ENCODE data around the gene WDR91. TPM values are rescaled to one million over a fixed set of nuclear protein-coding genes. Genes with fewer than 3 reads are reported as not detected.

Gene WDR91
- total RNA-seq, 1 experiment from 2014 or later = 8.4 TPM

DNA sequence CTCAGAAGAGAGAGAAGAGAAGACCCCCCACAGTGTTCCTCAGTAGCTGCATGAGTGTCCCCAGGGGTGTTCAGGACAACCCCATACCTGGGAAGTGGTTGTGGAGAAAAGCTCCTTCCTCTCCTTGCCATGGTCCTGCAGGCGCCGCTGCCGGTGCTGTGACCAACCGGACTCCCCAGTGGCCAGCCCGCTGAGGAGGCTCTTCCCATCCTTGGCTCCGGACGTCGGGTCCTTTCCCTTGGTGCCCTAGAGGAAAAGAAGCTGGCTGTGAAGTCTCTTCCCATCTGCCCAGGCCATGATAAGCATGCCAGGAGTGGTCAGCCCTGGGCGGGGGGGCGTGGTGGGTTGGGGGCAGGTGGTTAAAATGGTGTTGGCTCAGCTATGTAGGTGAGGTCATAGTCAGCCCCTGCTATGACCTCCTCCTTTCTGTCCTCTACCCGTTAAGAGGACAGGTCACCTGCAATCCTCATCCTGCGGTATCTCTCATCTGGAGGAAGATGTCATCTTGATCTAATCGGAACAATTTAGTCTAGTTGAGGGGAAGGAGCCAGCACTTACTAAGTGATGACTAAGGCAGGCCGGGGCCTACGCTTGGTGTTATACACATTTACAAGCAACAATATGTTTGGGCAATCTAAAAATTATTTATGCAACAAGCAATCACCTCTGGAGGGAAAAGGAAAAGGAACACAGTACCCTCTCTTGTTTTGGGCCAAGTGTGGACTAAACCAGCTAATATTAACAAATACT is 13.2 kb downstream of the WDR91 start:
- no peak for DNase-seq (ENCODE audit: low read depth)

DNA sequence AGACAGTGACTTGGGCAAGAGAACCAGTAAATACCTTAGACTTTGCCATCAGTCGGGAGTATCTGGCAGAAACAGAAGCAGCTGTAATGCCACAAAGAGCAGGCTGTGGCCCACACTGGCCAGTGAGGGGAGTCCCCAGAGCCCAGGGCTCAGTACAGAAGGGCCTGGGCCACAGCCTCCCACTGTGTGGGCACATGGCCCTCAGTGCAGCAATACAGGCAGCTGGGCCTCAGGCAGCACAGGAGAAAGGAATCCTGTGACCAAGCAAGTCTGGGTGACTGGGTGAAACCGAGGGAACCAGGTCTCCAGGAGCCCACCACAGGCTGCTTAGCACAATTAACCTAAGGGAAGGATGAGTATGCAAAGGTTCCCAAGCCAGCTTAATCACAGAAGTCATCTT is 14.0 kb downstream of the WDR91 start:
- no peak for DNase-seq (ENCODE audit: low read depth)

DNA sequence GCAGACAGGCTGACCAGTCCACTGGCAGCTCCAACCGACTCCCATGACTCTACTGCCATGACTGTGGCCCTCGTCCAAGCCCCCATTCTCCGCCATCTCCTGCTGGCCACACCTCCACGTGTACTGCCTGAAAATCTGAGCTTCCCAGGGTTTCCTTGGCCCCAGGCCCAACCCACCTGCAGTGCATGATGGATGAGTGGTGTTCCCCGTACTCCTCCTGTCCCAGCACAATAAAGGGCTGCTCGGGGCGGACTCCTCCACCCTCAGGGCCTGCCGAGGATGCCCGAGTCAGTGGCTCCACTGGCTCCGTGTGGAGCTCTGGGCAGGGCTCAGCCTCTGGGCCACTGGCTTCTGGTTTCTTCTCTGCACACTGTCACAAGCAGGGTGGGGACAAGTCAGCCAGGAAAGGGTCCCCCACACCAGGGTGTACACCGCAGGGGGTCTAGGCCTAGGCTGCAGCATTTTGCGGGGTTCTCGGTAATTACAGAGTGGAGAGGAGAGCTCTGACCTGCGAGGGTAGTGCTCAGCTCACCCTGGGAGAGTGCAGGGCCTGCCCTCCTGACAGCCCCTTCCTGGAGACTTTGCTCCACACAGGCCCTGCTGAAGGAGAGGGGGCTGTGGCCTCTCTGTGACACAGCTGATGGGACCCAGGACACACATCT is 15.2 kb downstream of the WDR91 start:
- DNase-seq (ENCODE audit: low read depth) = no peak

DNA sequence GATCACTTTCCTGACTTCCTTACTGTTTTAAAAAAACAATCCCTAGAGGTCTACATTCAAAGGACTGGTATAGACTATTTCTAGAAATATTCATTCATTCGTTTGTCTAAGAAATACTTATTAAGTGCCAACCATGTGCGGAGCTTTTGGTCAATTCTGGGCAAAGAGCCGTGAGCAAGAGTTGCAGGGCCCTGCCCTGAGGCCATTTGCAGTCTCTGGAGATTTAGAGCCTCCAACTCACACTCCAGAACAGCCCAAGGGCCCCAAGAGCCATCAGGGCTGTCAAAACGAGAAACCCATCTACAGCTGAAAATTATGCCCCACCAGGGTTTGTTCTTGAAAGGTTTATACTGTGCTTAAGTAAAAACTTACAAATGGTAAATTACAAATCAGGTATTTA is 16.2 kb downstream of the WDR91 start:
- DNase-seq (ENCODE audit: low read depth) = no peak

DNA sequence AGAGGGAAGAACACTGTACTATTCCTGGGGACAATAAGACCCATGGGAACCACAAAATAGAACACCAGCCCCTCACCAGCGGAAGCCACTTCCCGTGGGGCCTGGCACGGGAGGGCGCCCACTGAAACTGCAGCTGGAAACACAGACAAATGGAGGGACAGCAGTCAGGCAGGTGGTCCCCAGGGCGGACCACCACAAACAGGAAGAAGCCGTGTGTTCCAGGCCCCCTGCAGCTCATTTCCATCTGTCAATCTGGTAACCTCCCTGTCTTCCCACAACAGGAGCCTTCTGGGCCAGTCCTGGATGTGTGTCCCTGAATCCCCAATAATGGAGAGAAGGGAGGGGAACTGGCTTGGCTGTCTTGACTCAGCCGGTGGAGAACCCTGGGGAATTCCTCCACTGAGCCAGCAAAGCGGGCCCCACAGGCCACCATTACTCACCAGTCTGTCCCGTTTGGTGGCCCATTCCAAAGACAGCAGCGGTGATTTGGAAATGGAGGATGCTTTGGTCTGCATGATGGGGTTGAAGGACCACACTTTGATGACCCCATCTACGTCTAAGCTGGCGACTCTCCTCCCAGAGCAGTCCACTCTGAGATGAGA is 16.7 kb downstream of the WDR91 start:
- peak; percentile 55 for DNase-seq (ENCODE audit: low read depth)

- peak; percentile 91 for DNase-seq (ENCODE audit: low read depth)
Observed at GRCh38 chr7:135193615-135194081, 17.7 kb downstream of the WDR91 start.

GRCh38 chr7:135192914-135193536 is 18.3 kb downstream of the WDR91 start:
- no peak for DNase-seq (ENCODE audit: low read depth)

GRCh38 chr7:135190703-135191102 is 20.6 kb downstream of the WDR91 start:
- DNase-seq (ENCODE audit: low read depth) = no peak

GRCh38 chr7:135189961-135190360 is 21.4 kb downstream of the WDR91 start:
- DNase-seq (ENCODE audit: low read depth) = no peak

DNA sequence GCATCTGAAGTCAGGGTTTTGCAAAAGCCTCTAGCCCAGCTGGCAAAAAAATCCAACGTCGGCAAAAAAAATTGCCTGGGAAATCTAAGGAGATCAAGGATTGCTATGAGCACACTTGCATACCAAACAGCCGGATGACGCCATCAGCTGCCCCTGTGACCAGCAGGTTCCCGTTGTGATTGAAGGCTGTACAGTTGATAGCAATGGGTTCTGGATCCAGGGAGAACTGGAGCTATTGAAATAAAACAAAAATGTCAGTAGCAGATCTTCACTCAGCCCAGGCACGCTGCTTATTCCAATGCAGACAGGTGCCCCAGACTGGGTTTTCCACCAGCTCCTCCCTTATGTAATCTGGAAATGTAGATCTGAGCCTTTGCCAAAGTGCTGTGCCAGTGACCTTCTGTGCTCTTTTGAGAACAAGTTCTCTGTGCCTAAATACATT is 22.1 kb downstream of the WDR91 start:
- no peak for DNase-seq (ENCODE audit: low read depth)

- no peak for DNase-seq (ENCODE audit: low read depth)
Observed at GRCh38 chr7:135188298-135188984, 22.9 kb downstream of the WDR91 start.

DNA sequence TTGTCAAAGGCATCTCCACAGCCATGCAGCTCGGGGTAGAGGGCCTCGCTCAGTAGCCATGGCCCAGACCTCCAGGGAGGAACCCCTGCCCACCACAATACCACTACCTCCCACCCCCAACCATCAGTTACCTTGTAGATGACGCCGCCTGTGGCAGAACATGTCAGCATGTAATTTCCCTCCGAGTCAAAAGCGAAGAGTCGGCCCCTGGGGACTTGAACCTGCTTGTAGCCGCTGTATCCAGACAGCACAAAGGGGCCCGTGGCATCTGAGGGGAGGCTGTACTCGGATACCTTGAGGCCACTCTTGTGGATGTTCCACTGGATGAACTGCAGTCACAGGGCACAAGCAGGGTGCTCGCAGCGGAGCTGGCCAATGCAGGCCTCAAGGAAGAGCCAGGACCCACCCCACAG is 24.5 kb downstream of the WDR91 start:
- DNase-seq (ENCODE audit: low read depth) = no peak

DNA sequence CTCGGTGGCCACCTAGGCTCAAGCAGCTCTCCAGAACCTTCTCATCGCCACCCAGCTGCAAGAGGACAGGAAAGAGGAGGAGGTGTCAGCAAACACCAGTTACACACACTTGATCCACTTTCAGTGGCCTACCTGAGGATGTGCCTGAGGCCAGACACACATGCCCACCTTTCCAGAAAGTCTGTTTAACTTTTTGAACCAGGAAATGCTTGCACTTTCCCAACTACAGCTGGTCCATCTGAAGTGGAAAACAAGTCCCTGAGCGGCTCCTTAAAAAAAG is 25.1 kb downstream of the WDR91 start:
- DNase-seq (ENCODE audit: low read depth) = no peak

DNA sequence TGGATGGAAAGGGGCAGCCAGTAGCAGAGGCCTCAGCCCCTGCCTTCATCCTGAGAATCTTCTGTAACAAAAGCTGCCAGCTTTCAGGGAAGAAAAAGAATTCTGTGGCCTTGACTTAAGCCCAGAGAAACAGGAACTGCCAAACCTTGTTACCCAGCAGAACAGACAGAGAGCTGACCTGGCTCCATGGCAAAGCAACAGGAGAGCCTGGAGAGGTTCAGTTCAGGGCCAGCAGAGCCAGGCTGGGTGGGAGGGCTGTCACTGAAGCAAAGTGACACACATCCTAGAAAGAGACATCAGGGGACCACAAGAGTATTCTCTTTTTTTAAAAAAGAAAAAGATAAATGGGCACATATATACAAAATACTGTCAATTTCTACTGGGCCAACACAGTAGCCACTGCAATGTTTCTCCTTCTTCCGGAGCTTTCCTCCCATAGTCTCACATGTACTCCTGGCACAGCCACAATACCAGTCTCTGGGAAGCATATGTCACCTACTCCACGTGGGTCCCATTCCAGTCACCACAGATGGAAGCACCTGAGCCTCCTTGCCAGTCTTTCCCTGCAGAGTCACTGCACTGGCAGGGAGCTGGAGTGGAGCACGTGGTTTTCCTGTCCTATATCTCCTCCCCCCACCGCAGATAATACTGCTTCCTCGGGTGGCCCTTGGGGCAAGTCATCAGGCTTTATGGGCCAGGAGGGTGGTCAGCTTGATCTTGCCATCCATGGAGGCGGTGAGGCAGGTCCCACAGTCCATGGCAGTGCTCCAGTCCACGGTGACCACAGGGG is 25.7 kb downstream of the WDR91 start:
- no peak for DNase-seq (ENCODE audit: low read depth)

- DNase-seq (ENCODE audit: low read depth) = no peak
Observed at GRCh38 chr7:135184254-135184841, 27.0 kb downstream of the WDR91 start.

- no peak for DNase-seq (ENCODE audit: low read depth)
Observed at GRCh38 chr7:135183478-135183877, 27.8 kb downstream of the WDR91 start.

DNA sequence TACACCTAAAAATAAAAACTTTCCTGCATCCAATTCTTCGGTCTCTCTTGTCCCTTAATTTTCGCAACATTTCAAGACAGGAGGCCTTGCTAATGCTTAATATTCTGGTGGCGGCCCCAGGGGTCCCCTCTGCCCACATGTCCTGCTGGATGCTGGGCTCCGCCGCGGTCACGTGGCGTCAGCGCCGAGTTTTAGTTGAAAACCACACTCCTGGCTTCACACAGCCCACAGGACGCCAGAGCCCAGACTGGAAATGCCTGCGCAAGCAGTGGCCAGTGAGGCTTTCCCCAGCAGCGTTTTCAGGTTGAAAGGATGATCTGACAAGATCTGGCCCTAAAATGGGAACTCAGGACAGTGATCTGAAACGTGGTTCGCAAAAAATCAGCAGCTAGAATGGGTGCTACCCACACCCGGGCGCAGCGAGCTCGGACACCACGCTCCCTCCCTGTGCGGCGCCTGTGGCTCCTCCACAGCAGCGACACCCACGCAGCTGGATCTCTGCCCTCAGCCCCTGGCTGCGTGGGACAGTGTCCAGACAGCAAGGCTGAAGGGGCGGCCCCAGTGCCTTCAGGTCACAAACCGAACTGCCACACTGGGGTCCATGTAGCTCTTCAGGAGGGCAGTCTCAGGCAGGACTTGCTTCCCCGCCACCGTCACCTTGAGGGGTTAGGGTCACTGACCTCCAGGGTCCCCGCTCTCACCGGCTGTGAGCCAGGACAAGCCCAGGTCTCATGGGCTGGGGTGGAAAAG is 29.2 kb downstream of the WDR91 start:
- DNase-seq (ENCODE audit: low read depth) = no peak

GRCh38 chr7:135181261-135181928 is 29.9 kb downstream of the WDR91 start:
- no peak for DNase-seq (ENCODE audit: low read depth)

DNA sequence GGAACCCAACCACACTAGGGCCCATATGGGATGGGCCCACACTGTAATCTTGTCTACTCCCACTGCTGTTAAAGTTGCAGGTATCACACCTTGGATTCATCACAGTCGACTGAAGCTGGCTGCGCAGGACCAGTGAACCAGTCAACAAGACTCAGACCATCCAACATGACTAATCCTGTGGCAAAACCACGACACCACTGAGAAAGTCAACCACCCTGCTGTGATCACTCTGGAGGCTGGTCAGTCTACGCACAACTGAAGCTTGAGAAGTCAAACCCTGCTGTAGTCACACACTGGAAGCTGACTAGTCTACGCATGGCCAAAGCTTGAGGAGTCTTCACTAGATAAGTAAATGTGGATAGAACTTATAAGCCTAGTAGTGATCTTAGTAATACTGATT is 31.2 kb downstream of the WDR91 start:
- DNase-seq (ENCODE audit: low read depth) = no peak
